Measurements from ENCODE around the gene GMPS.

DNA sequence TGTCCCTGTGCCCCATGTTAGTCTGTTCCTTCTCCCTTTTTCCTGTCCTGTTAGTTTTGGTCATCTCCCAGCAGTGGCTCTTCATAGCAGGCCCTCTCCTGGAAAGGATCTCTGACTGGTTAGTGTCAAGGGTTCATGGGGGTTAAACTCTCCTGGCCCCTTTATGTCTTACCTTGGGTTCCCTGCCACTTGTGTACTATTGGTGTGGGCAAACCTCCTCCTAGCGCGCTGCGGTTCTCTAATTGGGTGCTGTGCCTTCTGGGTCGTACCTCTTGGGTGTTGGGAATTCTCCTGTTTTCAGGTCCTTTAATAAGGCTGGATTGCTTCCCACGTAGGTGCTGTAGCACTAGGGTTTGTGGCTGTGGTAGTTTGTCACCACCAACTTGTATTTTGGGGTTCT lies 18.8 kb downstream of the GMPS start:
- TF ChIP-seq, protein P1, sequence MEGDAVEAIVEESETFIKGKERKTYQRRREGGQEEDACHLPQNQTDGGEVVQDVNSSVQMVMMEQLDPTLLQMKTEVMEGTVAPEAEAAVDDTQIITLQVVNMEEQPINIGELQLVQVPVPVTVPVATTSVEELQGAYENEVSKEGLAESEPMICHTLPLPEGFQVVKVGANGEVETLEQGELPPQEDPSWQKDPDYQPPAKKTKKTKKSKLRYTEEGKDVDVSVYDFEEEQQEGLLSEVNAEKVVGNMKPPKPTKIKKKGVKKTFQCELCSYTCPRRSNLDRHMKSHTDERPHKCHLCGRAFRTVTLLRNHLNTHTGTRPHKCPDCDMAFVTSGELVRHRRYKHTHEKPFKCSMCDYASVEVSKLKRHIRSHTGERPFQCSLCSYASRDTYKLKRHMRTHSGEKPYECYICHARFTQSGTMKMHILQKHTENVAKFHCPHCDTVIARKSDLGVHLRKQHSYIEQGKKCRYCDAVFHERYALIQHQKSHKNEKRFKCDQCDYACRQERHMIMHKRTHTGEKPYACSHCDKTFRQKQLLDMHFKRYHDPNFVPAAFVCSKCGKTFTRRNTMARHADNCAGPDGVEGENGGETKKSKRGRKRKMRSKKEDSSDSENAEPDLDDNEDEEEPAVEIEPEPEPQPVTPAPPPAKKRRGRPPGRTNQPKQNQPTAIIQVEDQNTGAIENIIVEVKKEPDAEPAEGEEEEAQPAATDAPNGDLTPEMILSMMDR (IDR thresholded peaks at IDR 0.05): no peak
- no peak for TF ChIP-seq JUN (CRISPR knock-in tag; IDR thresholded peaks at IDR 0.05)
- no peak for TF ChIP-seq ZNF317 (CRISPR knock-in tag; IDR thresholded peaks at IDR 0.05; ENCODE audit: borderline replicate concordance, low read depth)
- no peak for TF ChIP-seq ARID4B (CRISPR knock-in tag; IDR thresholded peaks at IDR 0.05; ENCODE audit: borderline replicate concordance)
- TF ChIP-seq ERG (CRISPR knock-in tag; IDR thresholded peaks at IDR 0.05): no peak
- TF ChIP-seq NR2C2 (CRISPR knock-in tag; IDR thresholded peaks at IDR 0.05): no peak
- TF ChIP-seq, protein P2, sequence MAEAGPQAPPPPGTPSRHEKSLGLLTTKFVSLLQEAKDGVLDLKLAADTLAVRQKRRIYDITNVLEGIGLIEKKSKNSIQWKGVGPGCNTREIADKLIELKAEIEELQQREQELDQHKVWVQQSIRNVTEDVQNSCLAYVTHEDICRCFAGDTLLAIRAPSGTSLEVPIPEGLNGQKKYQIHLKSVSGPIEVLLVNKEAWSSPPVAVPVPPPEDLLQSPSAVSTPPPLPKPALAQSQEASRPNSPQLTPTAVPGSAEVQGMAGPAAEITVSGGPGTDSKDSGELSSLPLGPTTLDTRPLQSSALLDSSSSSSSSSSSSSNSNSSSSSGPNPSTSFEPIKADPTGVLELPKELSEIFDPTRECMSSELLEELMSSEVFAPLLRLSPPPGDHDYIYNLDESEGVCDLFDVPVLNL (CRISPR knock-in tag; IDR thresholded peaks at IDR 0.05; ENCODE audit: borderline replicate concordance, low read depth): no peak
